Glutamatergic neuron (in vitro differentiated cells): Measurements from ENCODE around the gene KLHL22. TPM values are rescaled to one million over a fixed set of nuclear protein-coding genes. Genes with fewer than 3 reads are reported as not detected.
"Not testable (repeated sequence)": the region's sequence is repeated elsewhere in the genome, so short reads cannot be mapped to it uniquely, and the experiment has no call there.

Source experiments
- DNase-seq: peaks from one replicate; pipeline ENCODE4 v3.0.0; 2022
- H3K27ac Mint-ChIP-seq: one replicate; pipeline ENCODE4 v1.8.0; 2020; ENCODE audit warnings: mild to moderate bottlenecking, mixed read lengths, inconsistent platforms; ENCODE audit not compliant: unreplicated experiment
- H3K27me3 Mint-ChIP-seq: one replicate; pipeline ENCODE4 v1.8.0; 2020; ENCODE audit warnings: mild to moderate bottlenecking, moderate library complexity, mixed read lengths, inconsistent platforms; ENCODE audit not compliant: unreplicated experiment
- H3K36me3 Mint-ChIP-seq: one replicate; pipeline ENCODE4 v1.8.0; 2020; ENCODE audit warnings: mild to moderate bottlenecking, mixed read lengths, inconsistent platforms; ENCODE audit not compliant: unreplicated experiment
- H3K4me1 Mint-ChIP-seq: one replicate; pipeline ENCODE4 v1.8.0; 2020; ENCODE audit warnings: mild to moderate bottlenecking, low read depth, mixed read lengths, inconsistent platforms; ENCODE audit not compliant: unreplicated experiment
- H3K4me3 Mint-ChIP-seq: one replicate; pipeline ENCODE4 v1.8.0; 2020; ENCODE audit warnings: mild to moderate bottlenecking, mixed read lengths, inconsistent platforms; ENCODE audit not compliant: unreplicated experiment
- H3K9me3 Mint-ChIP-seq: one replicate; pipeline ENCODE4 v1.8.0; 2020; ENCODE audit warnings: mild to moderate bottlenecking, moderate library complexity, mixed read lengths, inconsistent platforms; ENCODE audit not compliant: unreplicated experiment
- CTCF ChIP-seq: fragments of 200-600 bp; sonication (generic); IDR thresholded peaks from one replicate; pipeline ENCODE4 v1.5.0; 2021; ENCODE audit not compliant: partially characterized antibody, unreplicated experiment
- total RNA-seq: library from RNA; stranded (reverse); fragmentation: NEBNext Ultra II Directional; extraction: Animal tissue kit (Norgen Biotek cat#: 25700); gene quantifications from one replicate; pipeline ENCODE4 v1.2.1, GENCODE V29; 2021; ENCODE audit not compliant: unreplicated experiment

Gene KLHL22
- total RNA-seq, 1 donor from 2014 or later, result 20.2 TPM

GRCh38 chr22:20483771-20484170, 11.8 kb downstream of the KLHL22 start:
- peaks cover 12% of the 10 kb centered on the region for H3K36me3 Mint-ChIP-seq
- peaks cover 4% of the 10 kb centered on the region for H3K27me3 Mint-ChIP-seq
- TF ChIP-seq CTCF, result no peak
- H3K9me3 Mint-ChIP-seq, result peaks cover 11% of the 10 kb centered on the region
- no peak for DNase-seq
- H3K4me1 Mint-ChIP-seq, result no peaks in the 10 kb centered on the region
- H3K4me3 Mint-ChIP-seq, result no peak overlapping the region
- no peak overlapping the region for H3K27ac Mint-ChIP-seq

- H3K36me3 Mint-ChIP-seq, result peaks cover 12% of the 10 kb centered on the region
- DNase-seq, H3K27me3 Mint-ChIP-seq: not testable (repeated sequence)
Observed at GRCh38 chr22:20483143-20483506, 12.5 kb downstream of the KLHL22 start.

GRCh38 chr22:20479612-20480196, 15.9 kb downstream of the KLHL22 start:
- H3K36me3 Mint-ChIP-seq, result peaks cover 7% of the 10 kb centered on the region
- no peak for TF ChIP-seq CTCF

More at GRCh38 chr22:20483143-20483506, 12.5 kb downstream of the KLHL22 start:
- H3K9me3 Mint-ChIP-seq, H3K4me3 Mint-ChIP-seq, H3K27ac Mint-ChIP-seq, H3K4me1 Mint-ChIP-seq: not testable (repeated sequence)

GRCh38 chr22:20478059-20478458, 17.5 kb downstream of the KLHL22 start:
- DNase-seq, H3K36me3 Mint-ChIP-seq, H3K4me1 Mint-ChIP-seq, H3K9me3 Mint-ChIP-seq, H3K27ac Mint-ChIP-seq, H3K27me3 Mint-ChIP-seq, H3K4me3 Mint-ChIP-seq: not testable (repeated sequence)

More at GRCh38 chr22:20479612-20480196, 15.9 kb downstream of the KLHL22 start:
- Mint-ChIP-seq H3K9me3 (no peaks in the 10 kb centered on the region), H3K4me3 (no peak overlapping the region), H3K27me3 (no peaks in the 10 kb centered on the region), H3K4me1 (no peaks in the 10 kb centered on the region), H3K27ac (no peak overlapping the region)
- no peak for DNase-seq

- H3K27ac Mint-ChIP-seq, H3K4me1 Mint-ChIP-seq, DNase-seq, H3K9me3 Mint-ChIP-seq, H3K36me3 Mint-ChIP-seq, H3K4me3 Mint-ChIP-seq, H3K27me3 Mint-ChIP-seq: not testable (repeated sequence)
Observed at GRCh38 chr22:20475569-20475968, 20.0 kb downstream of the KLHL22 start.

GRCh38 chr22:20475115-20475436, 20.5 kb downstream of the KLHL22 start:
- no peak for TF ChIP-seq CTCF
- H3K4me3 Mint-ChIP-seq, result no peak overlapping the region
- no peaks in the 10 kb centered on the region for H3K36me3 Mint-ChIP-seq
- no peaks in the 10 kb centered on the region for H3K4me1 Mint-ChIP-seq
- H3K27ac Mint-ChIP-seq, result no peak overlapping the region
- peaks cover 1% of the 10 kb centered on the region for H3K9me3 Mint-ChIP-seq
- H3K27me3 Mint-ChIP-seq, result no peaks in the 10 kb centered on the region
- DNase-seq, result no peak
